IPS-18c (cell line): Measurements from ENCODE around the gene MRPS12.
"Not testable (repeated sequence)": the region's sequence is repeated elsewhere in the genome, so short reads cannot be mapped to it uniquely, and the experiment has no call there.

Experiments
- H3K4me3 ChIP-seq: 2 replicates; pipeline ENCODE4 v1.7.0; 2013; ENCODE audit warnings: low read depth, mild to moderate bottlenecking, low read length, moderate library complexity; ENCODE audit not compliant: insufficient read depth
- H3K9me3 ChIP-seq: one replicate; pipeline ENCODE4 v1.6.1; 2013; ENCODE audit warnings: mild to moderate bottlenecking, low read length, moderate library complexity; ENCODE audit not compliant: control insufficient read depth, insufficient read depth

MRPS12 gene

GRCh38 chr19:38922482-38922881 is 8.3 kb upstream of the MRPS12 start:
- H3K4me3 ChIP-seq: no peak overlapping the region
- peaks cover 2% of the 10 kb centered on the region for H3K9me3 ChIP-seq

- H3K4me3 ChIP-seq: no peak overlapping the region
- H3K9me3 ChIP-seq: peaks cover 2% of the 10 kb centered on the region
Observed at GRCh38 chr19:38924388-38924787, 6.4 kb upstream of the MRPS12 start.

- Histone ChIP-seq H3K9me3 (peaks cover 2% of the 10 kb centered on the region), H3K4me3 (no peak overlapping the region)
Observed at GRCh38 chr19:38928391-38929001, 2.2 kb upstream of the MRPS12 start.

- Histone ChIP-seq H3K4me3 (peak within 1 kb of the TSS; percentile 96), H3K9me3 (peaks cover 3% of the 10 kb centered on the region)
Observed at GRCh38 chr19:38929929-38930775, 592 bp upstream of the MRPS12 start, which contains the start of gene SARS2. SARS2 (minus strand) TSS chr19:38930763; CDS start chr19:38930736, 27 bp downstream.

GRCh38 chr19:38931521-38931793 is 713 bp downstream of the MRPS12 start:
- peaks cover 3% of the 10 kb centered on the region for H3K9me3 ChIP-seq
- H3K4me3 ChIP-seq: peak overlapping the region; percentile 96

GRCh38 chr19:38932425-38933179 is 1.9 kb downstream of the MRPS12 start:
- H3K9me3 ChIP-seq: peaks cover 3% of the 10 kb centered on the region
- H3K4me3 ChIP-seq: no peak overlapping the region

GRCh38 chr19:38933544-38933943 is 2.8 kb downstream of the MRPS12 start:
- peak overlapping the region; percentile 24; the same call in 1 of the 2 replicates for H3K4me3 ChIP-seq
- peaks cover 3% of the 10 kb centered on the region for H3K9me3 ChIP-seq

- no peak overlapping the region for H3K4me3 ChIP-seq
Observed at GRCh38 chr19:38939957-38940356, 9.2 kb downstream of the MRPS12 start.

GRCh38 chr19:38941466-38941865 is 10.7 kb downstream of the MRPS12 start:
- H3K9me3 ChIP-seq, H3K4me3 ChIP-seq: not testable (repeated sequence)

More at GRCh38 chr19:38939957-38940356, 9.2 kb downstream of the MRPS12 start:
- no peaks in the 10 kb centered on the region for H3K9me3 ChIP-seq

GRCh38 chr19:38941979-38942378 is 11.2 kb downstream of the MRPS12 start:
- Histone ChIP-seq H3K4me3 (no peak overlapping the region), H3K9me3 (no peaks in the 10 kb centered on the region)

GRCh38 chr19:38942471-38943181 is 11.9 kb downstream of the MRPS12 start:
- no peaks in the 10 kb centered on the region for H3K9me3 ChIP-seq
- no peak overlapping the region for H3K4me3 ChIP-seq

GRCh38 chr19:38944981-38945506 is 14.3 kb downstream of the MRPS12 start:
- no peaks in the 10 kb centered on the region for H3K9me3 ChIP-seq
- H3K4me3 ChIP-seq: no peak overlapping the region

GRCh38 chr19:38945562-38946228 is 15.0 kb downstream of the MRPS12 start:
- Histone ChIP-seq H3K4me3 (no peak overlapping the region), H3K9me3 (no peaks in the 10 kb centered on the region)

- H3K9me3 ChIP-seq: no peaks in the 10 kb centered on the region
- no peak overlapping the region for H3K4me3 ChIP-seq
Observed at GRCh38 chr19:38946229-38947010, 15.7 kb downstream of the MRPS12 start.

- Histone ChIP-seq H3K4me3 (peak overlapping the region; percentile 56), H3K9me3 (no peaks in the 10 kb centered on the region)
Observed at GRCh38 chr19:38949580-38950367, 19.0 kb downstream of the MRPS12 start.
